WERI-Rb-1 (cell line): ENCODE measurements around the gene TMCC2.

Source experiments
- DNase-seq: peaks from one replicate; pipeline ENCODE4 v3.0.0-alpha.2; 2020
- H3K27ac ChIP-seq: fragments of 250-450 bp; sonication (Bioruptor Pico); 2 replicates; pipeline ENCODE4 v1.5.1; 2020; ENCODE audit warnings: mild to moderate bottlenecking, moderate library complexity
- H3K27me3 ChIP-seq: fragments of 250-450 bp; sonication (Bioruptor Pico); 2 replicates; pipeline ENCODE4 v1.5.1; 2021; ENCODE audit warnings: mild to moderate bottlenecking, low read depth, moderate library complexity; ENCODE audit not compliant: insufficient read depth, severe bottlenecking
- H3K36me3 ChIP-seq: fragments of 250-450 bp; sonication (Bioruptor Pico); 2 replicates; pipeline ENCODE4 v1.5.1; 2020; ENCODE audit warnings: mild to moderate bottlenecking, moderate library complexity
- H3K4me3 ChIP-seq: 2 replicates; pipeline ENCODE4 v1.5.1; 2011; ENCODE audit warnings: low read depth, mild to moderate bottlenecking, control low read depth, low read length
- H3K9me3 ChIP-seq: fragments of 250-450 bp; sonication (Bioruptor Pico); 2 replicates; pipeline ENCODE4 v1.5.1; 2021; ENCODE audit warnings: mild to moderate bottlenecking, moderate library complexity; ENCODE audit not compliant: severe bottlenecking
- CTCF ChIP-seq: IDR thresholded peaks from 2 replicates; pipeline ENCODE4 v1.5.1; 2011; ENCODE audit warnings: low read depth, mild to moderate bottlenecking, control low read depth, inconsistent platforms, low read length

Gene TMCC2

DNA sequence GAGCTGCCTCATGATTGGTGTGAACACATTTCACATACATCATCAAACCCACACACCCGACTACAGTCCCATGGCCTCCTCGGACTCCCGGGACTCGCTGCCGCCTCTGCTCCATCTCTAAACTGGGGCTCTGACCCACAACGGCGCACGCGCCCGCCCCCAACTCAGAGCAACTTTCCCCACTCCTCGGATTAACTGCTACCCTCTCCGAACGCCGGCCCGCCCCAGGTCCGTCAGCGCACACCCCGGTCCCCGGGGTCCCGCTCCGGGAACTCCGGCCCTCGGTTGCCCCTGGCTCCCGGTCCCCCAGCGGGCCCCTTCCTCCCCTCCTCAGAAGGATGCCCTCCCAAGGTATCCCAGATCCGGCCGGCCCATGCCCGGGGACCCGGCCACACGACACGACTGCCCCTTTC is 17.0 kb upstream of the TMCC2 start:
- peak; percentile 70 for DNase-seq
- Histone ChIP-seq H3K27me3 (no peaks in the 10 kb centered on the region), H3K27ac (peak overlapping the region; percentile 90)

GRCh38 chr1:205211169-205211838 is 16.4 kb upstream of the TMCC2 start, which contains the start of gene DSTYK:
Gene DSTYK (minus strand): TSS chr1:205211702. CDS start chr1:205211535, 167 bp downstream.
- TF ChIP-seq CTCF = peak; percentile 37; the same call in 1 of the 2 replicates
- Histone ChIP-seq H3K9me3 (no peaks in the 10 kb centered on the region), H3K27me3 (no peaks in the 10 kb centered on the region), H3K27ac (peak within 1 kb of the TSS; percentile 90), H3K36me3 (peaks cover 5% of the 10 kb centered on the region; the same call in 1 of the 2 replicates), H3K4me3 (peak within 1 kb of the TSS; percentile 75)
- DNase-seq = peak; percentile 100

More for the DNA sequence above, 17.0 kb upstream of the TMCC2 start:
- Histone ChIP-seq H3K9me3 (no peaks in the 10 kb centered on the region), H3K4me3 (peak overlapping the region; percentile 75), H3K36me3 (peaks cover 7% of the 10 kb centered on the region)
- no peak for TF ChIP-seq CTCF

DNA sequence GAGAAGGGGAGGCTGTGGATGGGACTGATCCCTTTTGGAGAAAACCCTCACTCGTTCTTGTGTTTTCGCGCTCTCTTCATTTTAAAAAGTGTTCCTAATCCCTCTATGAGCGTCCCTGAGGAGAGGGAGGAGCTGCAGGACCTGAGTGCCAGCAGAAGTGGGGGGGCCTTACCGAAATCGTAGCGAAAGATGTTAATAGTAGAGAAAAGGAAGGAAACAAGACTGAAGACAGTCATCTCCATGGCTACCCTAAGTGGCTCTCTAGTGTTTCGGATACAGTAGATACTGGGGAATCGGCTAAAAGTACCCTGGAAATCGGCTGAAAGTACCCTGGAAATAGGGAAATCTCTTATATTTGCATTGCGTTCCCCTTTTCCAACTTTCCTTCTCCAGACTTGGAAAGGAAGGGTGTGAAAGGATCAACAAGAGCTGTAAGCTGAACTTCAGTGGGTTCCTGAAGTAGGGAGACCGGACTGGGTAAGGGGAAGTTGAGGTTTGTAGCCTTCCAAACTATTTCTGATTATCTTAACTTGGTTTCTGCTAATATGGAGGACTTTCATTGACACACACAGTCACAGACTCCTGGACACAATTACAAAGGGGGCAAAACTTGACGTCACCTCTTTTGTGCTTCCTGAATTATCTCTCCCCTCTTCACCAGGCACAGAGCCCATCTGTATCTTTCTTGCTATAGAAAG is 15.8 kb upstream of the TMCC2 start:
- DNase-seq = no peak
- Histone ChIP-seq H3K9me3 (no peaks in the 10 kb centered on the region), H3K4me3 (peak overlapping the region; percentile 75), H3K27ac (peak overlapping the region; percentile 90), H3K27me3 (no peaks in the 10 kb centered on the region), H3K36me3 (peaks cover 5% of the 10 kb centered on the region; the same call in 1 of the 2 replicates)
- TF ChIP-seq CTCF = no peak

DNA sequence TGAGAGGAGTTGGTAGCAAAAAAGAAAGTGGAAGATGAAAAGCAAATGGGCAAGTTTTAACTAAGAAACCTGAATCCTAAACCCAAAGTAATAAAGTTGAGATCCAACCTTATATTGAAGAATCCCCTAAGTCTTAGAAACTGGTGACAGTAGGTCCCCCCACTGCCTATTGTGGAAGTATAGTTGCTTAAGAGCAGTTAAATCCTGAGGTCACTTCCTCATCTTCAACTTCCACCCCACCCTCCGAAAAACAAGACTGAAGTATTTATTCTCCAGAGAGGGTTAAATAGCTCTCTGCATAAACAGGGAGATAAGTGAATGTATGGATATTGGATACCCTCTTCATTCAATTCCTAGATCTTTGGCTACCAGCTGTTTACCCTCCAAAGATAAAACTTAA is 13.0 kb upstream of the TMCC2 start:
- DNase-seq = no peak
- H3K9me3 ChIP-seq = no peaks in the 10 kb centered on the region
- peaks cover 5% of the 10 kb centered on the region; the same call in 1 of the 2 replicates for H3K36me3 ChIP-seq
- no peaks in the 10 kb centered on the region for H3K27me3 ChIP-seq
- H3K27ac ChIP-seq = no peak overlapping the region
- no peak for TF ChIP-seq CTCF
- no peak overlapping the region for H3K4me3 ChIP-seq

GRCh38 chr1:205216588-205216987 is 11.2 kb upstream of the TMCC2 start:
- no peaks in the 10 kb centered on the region for H3K27me3 ChIP-seq
- no peaks in the 10 kb centered on the region for H3K9me3 ChIP-seq
- H3K4me3 ChIP-seq = no peak overlapping the region
- H3K36me3 ChIP-seq = no peaks in the 10 kb centered on the region
- TF ChIP-seq CTCF = no peak
- no peak for DNase-seq
- H3K27ac ChIP-seq = no peak overlapping the region
